Testis (tissue), 3 donors: ENCODE data around the gene SLC13A5. TPM values are rescaled to one million over a fixed set of nuclear protein-coding genes. Genes with fewer than 3 reads are reported as not detected.
"Not testable (repeated sequence)": the region's sequence is repeated elsewhere in the genome, so short reads cannot be mapped to it uniquely, and the experiment has no call there.

ENCODE experiments used
- DNase-seq: peaks from one replicate; pipeline ENCODE4 v3.0.0-alpha.2; 2019
- H3K27ac ChIP-seq, 2 donors: fragments of 200-600 bp; sonication (generic); one replicate each; pipeline ENCODE4 v1.5.1; 2019
- H3K27me3 ChIP-seq: fragments of 200-600 bp; sonication (generic); one replicate; pipeline ENCODE4 v1.5.1; 2019
- H3K36me3 ChIP-seq: fragments of 200-600 bp; sonication (generic); one replicate; pipeline ENCODE4 v1.5.1; 2017; ENCODE audit warnings: low read depth; ENCODE audit errors: missing control alignments
- H3K4me1 ChIP-seq: fragments of 200-600 bp; sonication (generic); one replicate; pipeline ENCODE4 v1.5.1; 2019
- H3K4me3 ChIP-seq, 2 donors: fragments of 200-600 bp; sonication (generic); one replicate each; pipeline ENCODE4 v1.5.1; 2017 to 2019
- H3K9me3 ChIP-seq: fragments of 200-600 bp; sonication (generic); one replicate; pipeline ENCODE4 v1.5.1; 2017
- CTCF ChIP-seq, 3 experiments: fragments of 450-650 bp in 2 of 3; fragments of 200-600 bp in 1 of 3; sonication (generic) in 1 of 3; IDR thresholded peaks; one replicate each; pipeline ENCODE4 v1.5.1; 2016 to 2019; ENCODE audit warnings: antibody characterized with exemption in 3 of 3, mild to moderate bottlenecking in 2 of 3, moderate library complexity in 1 of 3
- POLR2A ChIP-seq: fragments of 450-650 bp; IDR thresholded peaks from one replicate; pipeline ENCODE4 v1.6.1; 2017; ENCODE audit warnings: antibody characterized with exemption, mild to moderate bottlenecking, moderate library complexity
- WGBS, 2 donors: methylation state at CpG; one replicate each; pipeline ENCODE4 v1.1.5; 2018; 5-methylcytosine and 5-hydroxymethylcytosine counted together
- intact Hi-C: fragments of 100-400 bp; cut with DNase I; formaldehyde crosslinking; loops from one replicate; pipeline ENCODE4 v1.15.1; 2023; ENCODE audit warnings: low total_unique reads
- polyA plus RNA-seq: library from polyadenylated mRNA; stranded (reverse); fragments of 350-450 nt; fragmentation: Illumina TruSeq; extraction: RNeasy Lipid Tissue Mini Kit (QIAGEN cat#74804); gene quantifications from one replicate; pipeline ENCODE4 v1.2.3, GENCODE V29; 2014; ENCODE audit warnings: low read depth, low replicate concordance; ENCODE audit not compliant: insufficient read depth
- total RNA-seq, 2 donors: library from RNA; depleted of rRNA; stranded (reverse); fragments of >200 nt; gene quantifications; one replicate each; pipeline ENCODE4 v1.2.3, GENCODE V29; 2016

The SLC13A5 gene
- total and polyA plus RNA-seq, 3 donors from 2014 or later = 3.1 to 13.0 (median 3.3) TPM

DNA sequence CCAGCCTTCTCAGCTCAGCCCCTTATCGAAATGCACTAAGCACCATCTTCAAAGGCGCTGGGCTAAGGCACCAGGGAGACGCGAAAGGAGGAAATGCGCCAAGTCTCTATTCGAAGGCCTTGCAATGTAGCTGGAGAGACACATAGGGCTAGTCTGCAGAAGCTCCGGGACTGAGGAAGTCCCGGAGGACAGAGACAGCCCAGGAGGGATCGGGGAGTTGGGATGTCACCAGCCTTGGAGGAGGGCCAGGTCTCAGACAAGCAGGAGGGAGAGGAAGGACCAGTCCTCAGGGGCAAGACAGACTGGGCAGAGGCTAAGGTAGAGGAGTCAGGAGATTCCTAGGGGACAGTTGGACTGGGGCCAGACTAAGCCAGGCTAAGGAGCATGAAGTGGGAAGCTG is 53.1 kb downstream of the SLC13A5 start:
- TF ChIP-seq CTCF (IDR thresholded peaks at IDR 0.05) (no peak), POLR2A (no peak)

DNA sequence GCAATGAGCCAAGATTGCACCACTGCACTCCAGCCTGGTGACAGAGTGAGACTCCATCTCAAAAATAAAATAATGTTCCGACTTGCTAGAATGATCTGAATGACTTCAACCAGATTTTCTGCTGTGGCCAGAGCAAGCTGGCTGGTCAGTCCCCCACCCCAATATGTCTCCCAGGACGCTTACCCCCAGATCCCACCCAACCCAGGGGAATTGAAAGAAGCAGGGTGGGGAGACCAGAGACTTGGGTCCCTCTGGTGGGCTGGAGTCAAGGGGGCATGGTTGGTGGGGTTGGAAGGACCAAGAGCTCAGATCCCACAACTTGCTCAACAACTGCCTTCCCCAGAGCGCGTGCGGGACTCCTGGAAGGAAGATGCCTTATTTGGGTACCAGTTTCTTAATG is 54.8 kb downstream of the SLC13A5 start:
- H3K27ac ChIP-seq, H3K4me3 ChIP-seq, H3K4me1 ChIP-seq, H3K27me3 ChIP-seq, H3K36me3 ChIP-seq, H3K9me3 ChIP-seq, intact Hi-C loops, DNase-seq: not testable (repeated sequence)
- 92 to 94% methylated on average over 2 of the region's 5 CpGs for WGBS, 2 donors

More for the DNA sequence above, 53.1 kb downstream of the SLC13A5 start:
- 82 to 85% methylated on average over 9 of the region's 9 CpGs for WGBS, 2 donors
- no peaks in the 10 kb centered on the region for H3K9me3 ChIP-seq
- H3K4me1 ChIP-seq = no peaks in the 10 kb centered on the region
- no peak overlapping the region for H3K4me3 ChIP-seq
- intact Hi-C loops = loop anchor here (10.0 kb wide), 1 partner anchor 345 kb away; no protein-coding TSS in a partner anchor
- H3K27ac ChIP-seq = no peak overlapping the region
- no peaks in the 10 kb centered on the region for H3K36me3 ChIP-seq
- DNase-seq = no peak
- H3K27me3 ChIP-seq = no peaks in the 10 kb centered on the region

DNA sequence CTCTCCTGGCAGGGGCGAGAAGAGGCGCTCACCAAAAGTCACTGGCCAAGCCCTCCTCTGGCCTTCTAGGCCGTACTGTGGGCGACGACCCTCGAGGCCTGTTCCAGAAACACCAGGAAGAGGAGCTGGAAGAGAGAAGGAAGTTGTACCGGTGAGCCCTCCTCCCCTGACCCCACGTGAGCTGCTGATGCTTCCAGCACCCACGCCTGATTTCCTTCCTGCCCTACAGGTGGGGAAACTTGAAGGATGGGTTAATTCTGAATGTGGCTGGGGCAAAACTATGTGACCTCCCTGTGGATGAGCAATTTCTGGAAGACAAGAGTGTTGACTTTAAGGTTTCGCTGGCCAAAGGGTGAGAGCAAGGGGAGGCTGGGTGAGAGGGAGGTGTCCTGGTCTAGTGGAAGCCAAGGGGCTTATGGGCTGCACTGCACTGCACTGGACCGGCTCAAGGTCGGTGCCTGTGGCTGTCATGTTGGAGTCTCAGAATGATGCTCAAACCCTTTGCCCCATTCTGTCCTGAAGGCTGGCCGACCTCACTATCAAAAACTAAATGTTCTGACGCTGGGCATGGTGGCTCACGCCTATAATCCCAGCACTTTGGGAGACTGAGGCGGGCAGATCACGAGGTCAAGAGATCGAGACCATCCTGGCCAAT is 55.4 kb downstream of the SLC13A5 start:
- Histone ChIP-seq H3K36me3 (no peaks in the 10 kb centered on the region), H3K27ac (no peak overlapping the region), H3K4me1 (peaks cover under 1% of the 10 kb centered on the region), H3K9me3 (no peaks in the 10 kb centered on the region), H3K4me3 (no peak overlapping the region), H3K27me3 (no peaks in the 10 kb centered on the region)
- WGBS, 2 donors = 73 to 86% methylated on average over 9 to 18 of the region's 18 CpGs
- DNase-seq = no peak
- TF ChIP-seq CTCF (IDR thresholded peaks at IDR 0.05) = no peak
- no peak for TF ChIP-seq POLR2A
- intact Hi-C loops = no loop called here

GRCh38 chr17:6656797-6657632 is 56.2 kb downstream of the SLC13A5 start:
- H3K27me3 ChIP-seq, H3K9me3 ChIP-seq, H3K4me1 ChIP-seq, H3K36me3 ChIP-seq, DNase-seq, intact Hi-C loops, H3K4me3 ChIP-seq, H3K27ac ChIP-seq: not testable (repeated sequence)
- 7 to 18% methylated on average over 23 to 47 of the region's 55 CpGs for WGBS, 2 donors

- DNase-seq, intact Hi-C loops, H3K27ac ChIP-seq, H3K27me3 ChIP-seq, H3K4me3 ChIP-seq, H3K9me3 ChIP-seq, H3K36me3 ChIP-seq: not testable (repeated sequence)
- 4% methylated on average over 12 to 36 of the region's 41 CpGs for WGBS, 2 donors
- peaks cover 11% of the 10 kb centered on the region for H3K4me1 ChIP-seq
These were observed 57.3 kb downstream of the SLC13A5 start for GRCh38 chr17:6655732-6656361.
